ENCODE measurements around the gene TFR2. TPM values are rescaled to one million over a fixed set of nuclear protein-coding genes. Genes with fewer than 3 reads are reported as not detected.
"Not testable (repeated sequence)": the region's sequence is repeated elsewhere in the genome, so short reads cannot be mapped to it uniquely, and the experiment has no call there.

Gene TFR2
- total RNA-seq, 1 donor = 1.2 TPM

- TF ChIP-seq, protein P1, sequence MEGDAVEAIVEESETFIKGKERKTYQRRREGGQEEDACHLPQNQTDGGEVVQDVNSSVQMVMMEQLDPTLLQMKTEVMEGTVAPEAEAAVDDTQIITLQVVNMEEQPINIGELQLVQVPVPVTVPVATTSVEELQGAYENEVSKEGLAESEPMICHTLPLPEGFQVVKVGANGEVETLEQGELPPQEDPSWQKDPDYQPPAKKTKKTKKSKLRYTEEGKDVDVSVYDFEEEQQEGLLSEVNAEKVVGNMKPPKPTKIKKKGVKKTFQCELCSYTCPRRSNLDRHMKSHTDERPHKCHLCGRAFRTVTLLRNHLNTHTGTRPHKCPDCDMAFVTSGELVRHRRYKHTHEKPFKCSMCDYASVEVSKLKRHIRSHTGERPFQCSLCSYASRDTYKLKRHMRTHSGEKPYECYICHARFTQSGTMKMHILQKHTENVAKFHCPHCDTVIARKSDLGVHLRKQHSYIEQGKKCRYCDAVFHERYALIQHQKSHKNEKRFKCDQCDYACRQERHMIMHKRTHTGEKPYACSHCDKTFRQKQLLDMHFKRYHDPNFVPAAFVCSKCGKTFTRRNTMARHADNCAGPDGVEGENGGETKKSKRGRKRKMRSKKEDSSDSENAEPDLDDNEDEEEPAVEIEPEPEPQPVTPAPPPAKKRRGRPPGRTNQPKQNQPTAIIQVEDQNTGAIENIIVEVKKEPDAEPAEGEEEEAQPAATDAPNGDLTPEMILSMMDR (IDR thresholded peaks at IDR 0.05; ENCODE audit: insufficient read depth, low read length) = no peak
- H3K4me3 ChIP-seq (ENCODE audit: low read depth, low read length) = peak within 1 kb of the TSS; percentile 85
- peak; percentile 99 for DNase-seq (ENCODE audit: low read depth)
These were observed 32.1 kb upstream of the TFR2 start, which contains the start of gene GNB2 for GRCh38 chr7:100673302-100673941. Gene GNB2 (plus strand): TSS chr7:100673740. CDS start chr7:100676266, 2,526 bp downstream.

DNA sequence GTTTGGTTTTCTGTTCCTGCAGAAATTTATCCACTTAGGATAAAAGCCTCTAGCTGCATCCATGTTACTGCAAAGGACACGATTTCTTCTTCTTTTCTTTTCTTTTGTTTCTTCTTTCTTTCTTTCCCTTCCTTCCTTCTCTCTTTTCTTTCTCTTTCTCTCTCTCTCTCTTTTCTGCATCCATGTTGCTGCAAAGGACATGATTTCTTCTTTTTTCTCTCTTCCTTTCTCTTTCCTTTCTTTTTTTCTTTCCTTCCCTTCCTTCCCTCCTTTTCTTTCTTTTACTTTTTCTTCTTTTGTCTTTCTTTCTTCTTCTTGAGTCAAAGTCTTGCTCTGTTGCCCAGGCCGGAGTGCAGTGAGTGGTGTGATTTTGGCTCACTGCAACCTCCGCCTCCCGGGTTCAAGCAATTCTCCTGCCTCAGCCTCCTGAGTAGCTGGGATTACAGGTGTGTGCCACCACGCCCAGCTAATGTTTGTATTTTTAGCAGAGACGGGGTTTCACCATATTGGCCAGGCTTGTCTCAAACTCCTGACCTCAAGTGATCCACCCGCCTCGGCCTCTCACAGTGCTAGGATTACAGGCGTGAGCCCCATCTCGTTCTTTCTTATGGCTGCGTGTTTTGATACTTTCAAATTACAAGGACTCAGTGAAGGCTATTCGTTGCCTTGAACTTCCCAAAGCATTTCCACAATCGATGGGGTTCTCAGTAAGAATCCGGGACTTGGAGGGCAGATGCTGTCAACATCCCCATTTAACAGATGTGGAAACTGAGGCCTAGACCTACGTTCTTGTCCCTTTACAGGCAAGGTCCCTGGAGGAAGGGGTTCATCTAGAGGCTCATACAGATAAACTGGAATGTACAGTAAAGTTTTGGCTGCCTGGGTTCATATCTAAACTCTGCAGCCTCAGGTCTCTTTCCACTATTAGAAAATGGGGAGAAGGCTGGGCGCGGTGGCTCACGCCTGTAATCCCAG, 30.3 kb upstream of the TFR2 start:
- DNase-seq (ENCODE audit: low read depth) = no peak
- TF ChIP-seq, protein P1 (IDR thresholded peaks at IDR 0.05; ENCODE audit: insufficient read depth, low read length) = no peak
- H3K4me3 ChIP-seq (ENCODE audit: low read depth, low read length) = no peak overlapping the region

- TF ChIP-seq, protein P1 (IDR thresholded peaks at IDR 0.05; ENCODE audit: insufficient read depth, low read length) = no peak
- H3K4me3 ChIP-seq (ENCODE audit: low read depth, low read length) = no peak overlapping the region
These were observed 28.7 kb upstream of the TFR2 start for GRCh38 chr7:100670074-100670473.

DNA sequence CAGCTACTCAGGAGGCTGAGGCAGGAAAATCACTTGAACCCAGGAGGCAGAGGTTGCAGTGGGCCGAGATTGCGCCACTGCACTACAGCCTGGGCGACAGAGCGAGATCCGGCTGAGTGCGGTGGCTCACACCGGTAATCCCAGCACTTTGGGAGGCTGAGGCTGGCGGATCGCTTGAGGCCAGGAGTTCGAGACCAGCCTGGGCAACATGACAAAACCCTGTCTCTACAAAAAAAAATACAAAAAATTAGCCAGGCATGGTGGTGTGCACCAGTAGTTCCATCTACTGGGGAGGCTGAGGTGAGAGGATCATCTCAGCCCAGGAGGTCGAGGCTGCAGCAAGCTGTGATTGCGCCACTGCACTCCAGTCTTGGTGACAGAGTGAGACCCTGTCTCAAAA, 27.8 kb upstream of the TFR2 start:
- not testable (repeated sequence) for H3K4me3 ChIP-seq (ENCODE audit: low read depth, low read length); DNase-seq (ENCODE audit: low read depth)

More at GRCh38 chr7:100670074-100670473, 28.7 kb upstream of the TFR2 start:
- no peak for DNase-seq (ENCODE audit: low read depth)

DNA sequence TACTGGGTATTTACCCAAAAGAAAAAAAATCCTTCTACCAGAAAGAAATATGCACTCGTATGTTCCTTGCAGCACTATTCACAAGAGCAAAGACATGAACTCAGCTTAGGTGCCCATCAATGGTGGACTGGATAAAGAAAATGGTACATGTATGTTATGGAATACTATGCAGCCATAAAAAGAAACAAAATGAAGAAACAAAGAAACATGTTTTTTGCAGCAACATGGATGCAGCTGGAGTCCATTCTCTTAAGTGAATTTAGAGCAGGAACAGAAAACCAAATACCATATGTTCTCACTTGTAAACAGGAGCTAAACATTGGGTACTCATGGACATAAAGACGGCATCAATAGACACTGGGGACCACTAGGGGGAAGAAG, 26.7 kb upstream of the TFR2 start:
- DNase-seq (ENCODE audit: low read depth) = no peak
- no peak overlapping the region for H3K4me3 ChIP-seq (ENCODE audit: low read depth, low read length)
- TF ChIP-seq, protein P1 (IDR thresholded peaks at IDR 0.05; ENCODE audit: insufficient read depth, low read length) = no peak

DNA sequence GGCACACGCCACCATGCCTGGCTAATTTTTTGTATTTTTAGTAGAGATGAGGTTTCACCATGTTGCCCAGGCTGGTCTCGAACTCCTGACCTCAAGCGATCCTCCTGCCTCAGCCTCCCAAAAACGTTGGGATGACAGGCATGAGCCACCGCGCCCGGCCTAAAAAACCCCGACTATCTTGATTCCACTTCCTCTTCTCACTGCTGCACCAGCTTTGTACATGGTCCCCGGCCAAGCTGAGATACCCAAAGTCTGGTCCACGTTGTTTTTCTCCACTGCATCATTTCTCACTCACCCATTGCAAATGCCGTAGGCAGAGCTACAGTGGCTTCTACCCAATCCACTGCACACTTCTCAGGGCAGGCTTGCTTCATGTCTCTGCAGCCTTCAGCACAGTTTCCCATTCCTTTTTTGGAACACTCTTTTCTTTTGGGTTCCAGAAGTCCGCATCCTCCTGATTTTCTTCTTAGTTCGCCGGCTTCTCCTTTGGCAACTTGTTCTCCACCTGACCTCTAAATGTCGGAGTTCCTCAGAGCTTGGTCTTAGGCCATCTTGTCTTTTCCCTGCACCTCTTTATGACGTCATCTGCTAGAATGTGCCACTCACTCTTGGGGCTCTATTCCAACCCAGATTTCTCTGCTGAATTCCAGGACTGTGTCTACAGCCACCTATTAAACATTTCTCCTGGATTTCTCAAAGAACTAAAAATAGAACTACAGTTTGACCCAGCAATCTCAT, 26.1 kb upstream of the TFR2 start:
- DNase-seq (ENCODE audit: low read depth) = no peak
- H3K4me3 ChIP-seq (ENCODE audit: low read depth, low read length) = no peak overlapping the region
- TF ChIP-seq, protein P1 (IDR thresholded peaks at IDR 0.05; ENCODE audit: insufficient read depth, low read length) = no peak
